ENCODE measurements around the gene ZNF560.
A peak's percentile ranks its signal among the peaks of the same experiment; 100 is the strongest.

ZNF560 gene

DNA sequence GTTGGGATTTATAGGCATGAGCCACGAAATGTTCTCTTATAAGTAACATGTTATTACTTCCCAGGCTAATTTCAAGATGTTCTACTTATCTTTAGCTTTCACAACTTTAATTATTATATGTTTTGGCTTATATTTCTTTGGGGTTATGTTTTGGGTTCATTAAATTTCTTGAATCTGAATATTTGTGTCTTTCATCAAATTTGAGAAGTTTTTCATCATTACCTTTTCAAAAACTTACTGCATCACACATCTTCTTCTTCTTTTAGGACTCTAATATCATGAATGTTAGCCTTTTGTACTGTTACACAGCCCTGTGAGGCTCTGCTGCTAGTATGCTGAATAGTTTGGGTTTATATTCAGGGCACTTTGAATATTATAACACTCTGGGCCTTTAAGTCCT lies 53.4 kb downstream of the ZNF560 start:
- no peak overlapping the region for H3K4me3 ChIP-seq (ENCODE audit: low read depth, low read length)
- DNase-seq (ENCODE audit: low read depth) = no peak
- no peak for TF ChIP-seq CTCF (IDR thresholded peaks at IDR 0.05; ENCODE audit: low read depth, low read length, missing control alignments)
- in situ Hi-C loops (cut with HindIII; ENCODE audit: low sequenced_read_pairs) = no loop called here

GRCh38 chr19:9436358-9436757 lies 62.1 kb downstream of the ZNF560 start:
- no peak for TF ChIP-seq CTCF (IDR thresholded peaks at IDR 0.05; ENCODE audit: low read depth, low read length, missing control alignments)
- in situ Hi-C loops (cut with HindIII; ENCODE audit: low sequenced_read_pairs) = no loop called here
- H3K4me3 ChIP-seq (ENCODE audit: low read depth, low read length) = no peak overlapping the region

GRCh38 chr19:9435279-9436268 lies 62.8 kb downstream of the ZNF560 start, which contains the start of gene ZNF266:
TSS of gene ZNF266 (minus strand) at chr19:9435573. CDS start at chr19:9420089, 15,484 bp downstream.
- in situ Hi-C loops (cut with HindIII; ENCODE audit: low sequenced_read_pairs) = no loop called here
- peak; percentile 84 for DNase-seq (ENCODE audit: low read depth)
- peak; percentile 78 for TF ChIP-seq CTCF (IDR thresholded peaks at IDR 0.05; ENCODE audit: low read depth, low read length, missing control alignments)
- H3K4me3 ChIP-seq (ENCODE audit: low read depth, low read length) = peak within 1 kb of the TSS; percentile 90

More at GRCh38 chr19:9436358-9436757, 62.1 kb downstream of the ZNF560 start:
- DNase-seq (ENCODE audit: low read depth) = no peak

DNA sequence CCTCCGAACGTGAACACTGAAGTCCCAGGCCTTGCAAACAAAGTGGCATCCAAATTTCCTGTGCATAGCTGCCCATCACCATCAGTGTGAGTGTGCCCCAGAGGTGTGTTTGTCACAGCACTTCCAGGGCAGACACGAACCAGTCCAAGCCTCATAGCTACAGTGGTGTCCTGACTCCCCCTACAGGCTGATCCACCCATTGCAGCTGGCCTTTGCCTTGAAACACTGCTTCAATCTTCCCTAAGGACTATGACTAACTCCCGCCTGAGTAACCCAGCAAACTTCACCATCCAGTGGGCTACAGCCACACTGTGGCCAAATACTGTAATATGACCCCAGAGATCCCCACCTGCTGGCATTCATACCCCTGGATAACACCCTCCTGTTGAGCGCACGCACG lies 66.9 kb downstream of the ZNF560 start:
- in situ Hi-C loops (cut with HindIII; ENCODE audit: low sequenced_read_pairs) = no loop called here
- H3K4me3 ChIP-seq (ENCODE audit: low read depth, low read length) = no peak overlapping the region
- DNase-seq (ENCODE audit: low read depth) = no peak
- TF ChIP-seq CTCF (IDR thresholded peaks at IDR 0.05; ENCODE audit: low read depth, low read length, missing control alignments) = no peak

DNA sequence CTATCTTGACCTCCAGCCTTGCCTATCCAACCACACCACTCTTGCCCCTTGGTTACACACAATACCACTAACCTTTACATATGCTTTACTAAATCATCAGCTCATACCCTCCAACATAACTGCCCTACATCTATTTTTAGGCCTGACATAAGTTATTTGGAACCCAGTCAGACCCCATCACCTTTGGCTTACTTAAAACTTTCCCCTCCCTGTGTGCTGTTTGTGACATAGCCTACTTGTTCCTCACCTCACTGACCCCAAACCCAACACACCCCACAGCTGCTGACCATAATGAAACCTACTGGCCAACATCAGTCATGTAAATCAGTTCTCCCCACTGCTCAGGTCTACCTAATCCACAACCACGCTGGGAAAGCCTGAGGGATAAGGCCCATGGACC lies 68.0 kb downstream of the ZNF560 start:
- no peak for TF ChIP-seq CTCF (IDR thresholded peaks at IDR 0.05; ENCODE audit: low read depth, low read length, missing control alignments)
- DNase-seq (ENCODE audit: low read depth) = no peak
- H3K4me3 ChIP-seq (ENCODE audit: low read depth, low read length) = no peak overlapping the region
- in situ Hi-C loops (cut with HindIII; ENCODE audit: low sequenced_read_pairs) = no loop called here

GRCh38 chr19:9427941-9428340 lies 70.5 kb downstream of the ZNF560 start:
- no peak overlapping the region for H3K4me3 ChIP-seq (ENCODE audit: low read depth, low read length)
- TF ChIP-seq CTCF (IDR thresholded peaks at IDR 0.05; ENCODE audit: low read depth, low read length, missing control alignments) = no peak
- in situ Hi-C loops (cut with HindIII; ENCODE audit: low sequenced_read_pairs) = no loop called here
- no peak for DNase-seq (ENCODE audit: low read depth)
